ENCODE data around the gene CHCHD1. TPM values are rescaled to one million over a fixed set of nuclear protein-coding genes. Genes with fewer than 3 reads are reported as not detected.
"Not testable (repeated sequence)": the region's sequence is repeated elsewhere in the genome, so short reads cannot be mapped to it uniquely, and the experiment has no call there.

Gene CHCHD1
- total RNA-seq, 1 experiment from 2014 or later = 44.1 TPM

GRCh38 chr10:73793456-73793855 is 11.6 kb downstream of the CHCHD1 start:
- no peaks in the 10 kb centered on the region for H3K27me3 ChIP-seq (ENCODE audit: insufficient read depth, low read depth)
- H3K79me2 ChIP-seq (ENCODE audit: low read depth) = 0 out of 2 replicates have a peak, but pooled peaks cover 2% of the 10 kb centered on the region
- no peaks in the 10 kb centered on the region for H3F3A ChIP-seq (ENCODE audit: insufficient read depth, low read depth)
- H3K9me2 ChIP-seq (ENCODE audit: insufficient read depth) = no peaks in the 10 kb centered on the region
- DNase-seq = no peak
- H2AFZ ChIP-seq = no peak overlapping the region
- H3K4me2 ChIP-seq = no peak overlapping the region
- ChIA-PET CTCF (no interaction called here), POLR2A (ENCODE audit: unreplicated experiment) (no interaction called here)
- intact Hi-C loops (cut with micrococcal nuclease; ENCODE audit: unreplicated experiment) = no loop called here
- H3K4me3 ChIP-seq = no peak overlapping the region
- TF ChIP-seq EZH2 (IDR thresholded peaks at IDR 0.05; ENCODE audit: low read depth) (no peak), CTCF (conservative IDR thresholded peaks at IDR 0.05) (no peak)
- no peak overlapping the region for H3K27ac ChIP-seq
- BruUV-seq (replicated peaks) = no TSS peak
- peaks cover 18% of the 10 kb centered on the region; the same call in 1 of the 2 replicates for H3K36me3 ChIP-seq (ENCODE audit: low read depth)
- no peaks in the 10 kb centered on the region for H3K4me1 ChIP-seq (replicated peaks; ENCODE audit: insufficient read depth)
- H4K20me1 ChIP-seq (ENCODE audit: insufficient read depth) = no peaks in the 10 kb centered on the region
- no peaks in the 10 kb centered on the region for H3K9me3 ChIP-seq (ENCODE audit: insufficient read depth, low read depth)

GRCh38 chr10:73795491-73795890 is 13.6 kb downstream of the CHCHD1 start:
- H2AFZ ChIP-seq; H3K27ac ChIP-seq; H3K79me2 ChIP-seq (ENCODE audit: low read depth); H3K4me2 ChIP-seq; H3K9me2 ChIP-seq (ENCODE audit: insufficient read depth); H4K20me1 ChIP-seq (ENCODE audit: insufficient read depth); intact Hi-C loops (cut with micrococcal nuclease; ENCODE audit: unreplicated experiment); DNase-seq; BruUV-seq (replicated peaks); H3K27me3 ChIP-seq (ENCODE audit: insufficient read depth, low read depth); H3K9me3 ChIP-seq (ENCODE audit: insufficient read depth, low read depth); H3K4me3 ChIP-seq; H3F3A ChIP-seq (ENCODE audit: insufficient read depth, low read depth); H3K4me1 ChIP-seq (replicated peaks; ENCODE audit: insufficient read depth): not testable (repeated sequence)
- ChIA-PET CTCF (interaction anchor here (0.6 kb wide), 1 partner anchor 49 kb away, joined by 4 read pairs; no protein-coding TSS in a partner anchor), POLR2A (ENCODE audit: unreplicated experiment) (interaction anchor here (0.6 kb wide), 2 partner anchors 15 to 18 kb away, joined by 3 to 20 read pairs; no protein-coding TSS in a partner anchor)
- H3K36me3 ChIP-seq (ENCODE audit: low read depth) = peaks cover 15% of the 10 kb centered on the region; the same call in 1 of the 2 replicates

GRCh38 chr10:73796035-73796434 is 14.2 kb downstream of the CHCHD1 start:
- H3K4me1 ChIP-seq (replicated peaks; ENCODE audit: insufficient read depth); H3K9me3 ChIP-seq (ENCODE audit: insufficient read depth, low read depth); H3F3A ChIP-seq (ENCODE audit: insufficient read depth, low read depth); H2AFZ ChIP-seq; H3K4me3 ChIP-seq; H3K9me2 ChIP-seq (ENCODE audit: insufficient read depth); H4K20me1 ChIP-seq (ENCODE audit: insufficient read depth); H3K79me2 ChIP-seq (ENCODE audit: low read depth); BruUV-seq (replicated peaks); H3K27ac ChIP-seq; H3K27me3 ChIP-seq (ENCODE audit: insufficient read depth, low read depth); intact Hi-C loops (cut with micrococcal nuclease; ENCODE audit: unreplicated experiment); H3K4me2 ChIP-seq; DNase-seq: not testable (repeated sequence)
- ChIA-PET POLR2A (ENCODE audit: unreplicated experiment) (interaction anchor here (0.6 kb wide), 2 partner anchors 14 to 18 kb away, joined by 3 to 20 read pairs; no protein-coding TSS in a partner anchor), CTCF (interaction anchor here (0.6 kb wide), 1 partner anchor 49 kb away, joined by 4 read pairs; no protein-coding TSS in a partner anchor)
- H3K36me3 ChIP-seq (ENCODE audit: low read depth) = peaks cover 15% of the 10 kb centered on the region; the same call in 1 of the 2 replicates

- CTCF ChIA-PET = no interaction called here
- Histone ChIP-seq H3K4me1 (replicated peaks; ENCODE audit: insufficient read depth) (no peaks in the 10 kb centered on the region), H3K4me2 (no peak overlapping the region), H3F3A (ENCODE audit: insufficient read depth, low read depth) (no peaks in the 10 kb centered on the region; the same call in 1 of the 2 replicates), H2AFZ (no peak overlapping the region), H3K36me3 (ENCODE audit: low read depth) (peaks cover 16% of the 10 kb centered on the region; the same call in 1 of the 2 replicates), H3K27me3 (ENCODE audit: insufficient read depth, low read depth) (no peaks in the 10 kb centered on the region), H3K79me2 (ENCODE audit: low read depth) (no peaks in the 10 kb centered on the region), H3K9me2 (ENCODE audit: insufficient read depth) (no peaks in the 10 kb centered on the region), H3K27ac (no peak overlapping the region), H3K9me3 (ENCODE audit: insufficient read depth, low read depth) (no peaks in the 10 kb centered on the region), H4K20me1 (ENCODE audit: insufficient read depth) (no peaks in the 10 kb centered on the region), H3K4me3 (no peak overlapping the region)
- intact Hi-C loops (cut with micrococcal nuclease; ENCODE audit: unreplicated experiment) = no loop called here
- BruUV-seq (replicated peaks) = no TSS peak
- TF ChIP-seq EZH2 (IDR thresholded peaks at IDR 0.05; ENCODE audit: low read depth) (no peak), CTCF (conservative IDR thresholded peaks at IDR 0.05) (no peak)
- POLR2A ChIA-PET (ENCODE audit: unreplicated experiment) = no interaction called here
- no peak for DNase-seq
Measured at GRCh38 chr10:73796766-73797165, 14.9 kb downstream of the CHCHD1 start.
